PFSK-1 (cell line): ENCODE measurements around the gene ARSG.

Experiments used
- POLR2AphosphoS5 ChIP-seq: IDR thresholded peaks from 2 replicates; pipeline ENCODE4 v1.6.1; 2012; ENCODE audit warnings: low read depth, mild to moderate bottlenecking, control low read depth, low read length, moderate library complexity
- REST ChIP-seq, 2 experiments: IDR thresholded peaks; 2 replicates each; pipeline versions ENCODE4 v1.6.1 to v1.8.0; 2011 to 2012; ENCODE audit warnings: low read depth in 2 of 2, low read length in 2 of 2, control low read depth in 1 of 2, inconsistent platforms in 1 of 2, mild to moderate bottlenecking in 1 of 2, moderate library complexity in 1 of 2; ENCODE audit not compliant: insufficient read depth in 1 of 2
- SIN3A ChIP-seq: IDR thresholded peaks from 2 replicates; pipeline ENCODE4 v1.6.1; 2012; ENCODE audit warnings: mild to moderate bottlenecking, low read length, moderate library complexity, borderline replicate concordance; ENCODE audit not compliant: insufficient read depth
- TAF1 ChIP-seq: IDR thresholded peaks from 2 replicates; pipeline ENCODE4 v1.6.1; 2012; ENCODE audit warnings: low read length, control low read depth, borderline replicate concordance; ENCODE audit not compliant: insufficient read depth

DNA sequence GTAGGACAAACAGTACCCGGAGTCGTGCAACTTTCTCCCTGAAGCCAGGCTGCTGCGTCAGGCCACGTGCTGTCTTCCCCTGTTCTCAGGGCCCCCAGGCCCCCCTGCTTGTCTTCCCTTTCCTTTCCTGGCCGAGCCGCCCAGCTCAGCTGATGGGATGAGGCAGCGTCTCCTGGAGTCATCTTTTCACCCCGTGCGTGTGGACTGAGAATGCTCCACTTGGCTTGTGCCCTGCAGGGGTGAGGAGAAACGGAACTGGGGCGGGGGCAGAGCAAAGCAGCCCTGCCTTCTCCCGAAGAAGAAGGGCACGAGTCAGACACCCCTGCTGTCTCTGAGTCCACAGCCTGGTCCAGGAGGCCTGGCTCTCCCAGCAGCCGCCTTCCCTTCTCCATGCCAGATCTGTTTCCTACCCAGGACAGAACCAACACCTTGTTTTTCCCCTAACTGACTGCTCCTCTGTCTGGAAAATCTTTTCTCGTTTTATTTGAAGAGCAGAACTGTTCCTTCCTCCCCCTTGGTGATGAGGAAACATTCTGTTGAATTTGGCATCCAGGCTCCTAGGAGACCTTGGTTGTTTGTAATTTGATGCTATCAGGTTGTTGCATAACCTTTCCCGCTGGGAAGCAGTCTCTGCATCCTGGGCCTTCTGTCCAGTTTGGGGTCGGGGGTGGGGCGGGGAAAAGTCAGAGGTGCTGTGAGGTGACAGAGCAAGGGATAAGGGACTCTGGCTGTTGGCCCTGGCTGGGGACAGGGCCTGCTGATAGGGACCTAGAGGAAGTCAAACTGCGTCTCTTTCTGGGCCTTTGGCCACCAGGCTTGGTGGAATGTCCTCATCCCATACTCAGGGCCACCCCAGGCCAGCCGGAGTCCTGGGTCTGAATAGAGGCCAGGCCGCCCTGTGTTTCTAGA, 87.2 kb downstream of the ARSG start:
- TF ChIP-seq TAF1 (no peak), POLR2AphosphoS5 (no peak), SIN3A (no peak; the same call in 1 of the 2 replicates), REST (IDR thresholded peaks at IDR 0.05; ENCODE audit: insufficient read depth in 1 of 2, low read depth in 2 of 2, low read length in 2 of 2) (no peak)
